Measurements from ENCODE around the gene CDC42EP3.

The CDC42EP3 gene

DNA sequence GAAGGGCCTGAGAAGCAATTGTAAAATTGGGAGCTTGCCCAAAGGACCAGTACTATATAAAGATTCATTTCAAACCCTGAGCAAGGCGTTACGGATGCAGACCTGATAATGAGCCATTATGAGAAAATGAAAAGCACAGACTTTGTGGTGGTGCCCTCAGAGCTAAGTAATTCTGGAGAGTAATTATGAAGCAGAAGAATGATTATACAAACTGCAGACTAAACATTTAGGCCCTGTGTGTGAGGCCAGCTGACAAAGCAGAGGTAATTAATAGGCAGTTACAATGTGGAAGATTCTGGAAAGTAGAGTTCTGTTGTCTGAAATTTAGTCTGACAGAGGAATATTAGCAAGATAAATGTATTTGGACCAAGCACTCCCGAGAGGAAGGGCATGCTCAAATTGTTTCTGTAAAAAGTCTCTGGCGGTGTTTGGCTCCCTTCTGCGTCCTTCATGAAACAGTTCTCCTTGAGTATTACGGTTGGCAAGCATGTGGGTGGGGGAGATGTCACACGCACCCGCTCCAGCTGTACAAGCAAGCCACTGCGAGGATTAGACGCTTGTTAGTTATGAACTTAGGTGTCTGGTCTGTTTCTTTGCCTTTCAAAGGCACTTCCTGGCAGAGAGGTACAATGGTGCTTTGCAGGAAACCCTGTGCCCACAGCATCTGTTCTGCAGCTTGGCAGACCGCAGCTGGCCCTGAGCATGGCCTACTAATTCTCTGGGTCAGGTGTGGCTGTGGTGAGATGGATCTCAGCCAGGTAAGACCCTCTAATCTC, 45.5 kb downstream of the CDC42EP3 start:
- Histone ChIP-seq H3K9me3 (no peaks in the 10 kb centered on the region), H3K4me3 (no peak overlapping the region), H3K4me1 (peaks cover 0 to 20% (median 12%) of the 10 kb centered on the region in 4 donors), H3K27ac (peak overlapping the region; percentile 38 to 40), H3K36me3 (no peaks in the 10 kb centered on the region), H3K27me3 (no peaks in the 10 kb centered on the region)
- intact Hi-C loops (cut with DNase I; ENCODE audit: low total_unique reads), result no loop called here
- DNase-seq, result no peak
- TF ChIP-seq, protein P1, sequence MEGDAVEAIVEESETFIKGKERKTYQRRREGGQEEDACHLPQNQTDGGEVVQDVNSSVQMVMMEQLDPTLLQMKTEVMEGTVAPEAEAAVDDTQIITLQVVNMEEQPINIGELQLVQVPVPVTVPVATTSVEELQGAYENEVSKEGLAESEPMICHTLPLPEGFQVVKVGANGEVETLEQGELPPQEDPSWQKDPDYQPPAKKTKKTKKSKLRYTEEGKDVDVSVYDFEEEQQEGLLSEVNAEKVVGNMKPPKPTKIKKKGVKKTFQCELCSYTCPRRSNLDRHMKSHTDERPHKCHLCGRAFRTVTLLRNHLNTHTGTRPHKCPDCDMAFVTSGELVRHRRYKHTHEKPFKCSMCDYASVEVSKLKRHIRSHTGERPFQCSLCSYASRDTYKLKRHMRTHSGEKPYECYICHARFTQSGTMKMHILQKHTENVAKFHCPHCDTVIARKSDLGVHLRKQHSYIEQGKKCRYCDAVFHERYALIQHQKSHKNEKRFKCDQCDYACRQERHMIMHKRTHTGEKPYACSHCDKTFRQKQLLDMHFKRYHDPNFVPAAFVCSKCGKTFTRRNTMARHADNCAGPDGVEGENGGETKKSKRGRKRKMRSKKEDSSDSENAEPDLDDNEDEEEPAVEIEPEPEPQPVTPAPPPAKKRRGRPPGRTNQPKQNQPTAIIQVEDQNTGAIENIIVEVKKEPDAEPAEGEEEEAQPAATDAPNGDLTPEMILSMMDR (IDR thresholded peaks at IDR 0.05), result no peak

DNA sequence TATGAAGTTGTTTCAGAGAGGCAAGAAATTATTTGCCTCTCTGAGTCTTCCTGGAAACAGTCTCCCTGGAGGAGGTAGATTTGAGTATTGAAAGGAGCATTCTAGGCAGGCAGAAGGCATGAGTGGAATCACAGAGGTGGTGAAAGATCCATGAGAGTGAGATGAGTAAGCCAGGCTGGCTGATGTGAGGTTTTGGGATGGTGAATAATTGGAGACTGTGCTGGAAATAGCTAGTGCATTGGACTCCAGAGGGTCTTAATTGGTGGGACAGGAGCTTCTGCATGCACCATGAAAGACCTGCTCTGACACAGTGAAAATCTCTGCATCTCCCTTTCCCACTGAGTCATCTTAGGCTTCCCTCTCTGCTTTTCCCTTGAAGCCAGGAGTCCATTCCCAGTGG, 46.3 kb downstream of the CDC42EP3 start:
- Histone ChIP-seq H3K4me1 (peaks cover 0 to 20% (median 13%) of the 10 kb centered on the region in 4 donors), H3K9me3 (no peaks in the 10 kb centered on the region), H3K36me3 (no peaks in the 10 kb centered on the region), H3K4me3 (no peak overlapping the region), H3K27me3 (no peaks in the 10 kb centered on the region), H3K27ac (no peak overlapping the region)
- TF ChIP-seq, protein P1 (IDR thresholded peaks at IDR 0.05), result no peak
- intact Hi-C loops (cut with DNase I; ENCODE audit: low total_unique reads), result no loop called here
- no peak for DNase-seq

DNA sequence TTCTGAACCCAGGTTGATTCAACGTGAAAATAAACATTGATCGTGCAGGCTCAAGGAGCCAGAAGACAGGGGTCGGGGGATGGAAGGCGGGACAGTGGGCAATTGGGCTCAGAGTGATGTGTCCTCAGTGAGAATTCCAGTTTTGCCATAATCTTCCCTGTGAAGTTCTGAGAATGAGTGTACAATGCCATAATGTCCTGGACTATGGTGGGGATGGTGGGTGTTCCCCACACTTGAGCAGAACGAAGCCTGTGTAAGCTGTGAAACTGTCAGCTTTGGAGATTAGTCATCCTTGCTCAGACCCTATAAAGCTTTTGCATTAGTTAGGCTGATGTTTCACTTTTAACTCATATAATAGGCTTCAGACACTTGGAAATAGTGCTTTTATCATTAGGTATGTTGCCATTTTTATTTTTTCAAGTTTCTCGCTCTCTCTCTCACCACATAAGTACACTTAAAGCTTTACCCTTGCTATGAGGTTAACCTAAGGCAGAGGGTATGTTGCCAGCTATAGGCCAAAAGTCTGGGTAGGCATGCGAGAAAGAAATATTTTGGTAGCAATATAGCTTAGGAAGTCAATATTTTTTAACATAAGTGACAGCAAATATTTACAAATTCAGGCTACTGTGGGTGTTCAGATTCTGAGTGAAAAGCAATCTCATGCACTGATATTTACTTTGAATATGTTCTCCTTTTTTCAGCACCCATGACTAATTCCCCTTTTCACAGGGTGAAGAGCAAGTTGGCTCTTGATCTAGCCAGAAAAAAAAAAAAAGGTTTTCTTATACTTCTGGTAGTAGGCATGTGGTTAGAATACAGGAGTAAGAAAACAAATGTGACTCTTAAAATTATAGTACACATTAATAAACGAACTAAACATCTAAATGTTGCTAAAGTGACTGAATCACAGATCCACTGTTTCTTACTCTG, 47.2 kb downstream of the CDC42EP3 start:
- DNase-seq, result no peak
- Histone ChIP-seq H3K9me3 (no peaks in the 10 kb centered on the region), H3K27ac (no peak overlapping the region), H3K4me3 (no peak overlapping the region), H3K27me3 (no peaks in the 10 kb centered on the region), H3K36me3 (no peaks in the 10 kb centered on the region), H3K4me1 (peaks cover 0 to 30% (median 15%) of the 10 kb centered on the region in 4 donors)
- intact Hi-C loops (cut with DNase I; ENCODE audit: low total_unique reads), result no loop called here
- TF ChIP-seq, protein P1 (IDR thresholded peaks at IDR 0.05), result no peak

DNA sequence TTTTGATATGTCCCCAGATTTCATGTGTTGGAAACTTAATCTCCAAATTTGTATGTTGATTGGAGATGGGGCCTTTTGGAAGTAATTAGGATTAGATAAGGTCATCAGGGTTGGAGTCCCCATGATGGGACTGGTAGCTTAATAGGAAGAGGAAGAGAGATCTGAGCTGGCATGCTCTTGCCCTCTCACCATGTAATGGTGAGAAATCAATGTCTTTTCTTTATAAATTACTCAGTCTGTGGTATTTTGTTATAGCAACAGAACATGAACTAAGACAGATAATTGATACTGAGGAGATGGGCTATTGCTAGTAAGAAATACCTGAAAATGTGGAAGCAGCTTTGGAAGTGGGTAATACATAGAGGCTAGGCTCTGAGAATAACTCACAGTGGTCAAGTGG, 48.0 kb downstream of the CDC42EP3 start:
- intact Hi-C loops (cut with DNase I; ENCODE audit: low total_unique reads), result no loop called here
- no peak for DNase-seq
- Histone ChIP-seq H3K9me3 (no peaks in the 10 kb centered on the region), H3K27me3 (no peaks in the 10 kb centered on the region), H3K4me3 (no peak overlapping the region), H3K27ac (no peak overlapping the region), H3K4me1 (peaks cover 0 to 31% (median 15%) of the 10 kb centered on the region in 4 donors), H3K36me3 (no peaks in the 10 kb centered on the region)
- TF ChIP-seq, protein P1 (IDR thresholded peaks at IDR 0.05), result no peak

DNA sequence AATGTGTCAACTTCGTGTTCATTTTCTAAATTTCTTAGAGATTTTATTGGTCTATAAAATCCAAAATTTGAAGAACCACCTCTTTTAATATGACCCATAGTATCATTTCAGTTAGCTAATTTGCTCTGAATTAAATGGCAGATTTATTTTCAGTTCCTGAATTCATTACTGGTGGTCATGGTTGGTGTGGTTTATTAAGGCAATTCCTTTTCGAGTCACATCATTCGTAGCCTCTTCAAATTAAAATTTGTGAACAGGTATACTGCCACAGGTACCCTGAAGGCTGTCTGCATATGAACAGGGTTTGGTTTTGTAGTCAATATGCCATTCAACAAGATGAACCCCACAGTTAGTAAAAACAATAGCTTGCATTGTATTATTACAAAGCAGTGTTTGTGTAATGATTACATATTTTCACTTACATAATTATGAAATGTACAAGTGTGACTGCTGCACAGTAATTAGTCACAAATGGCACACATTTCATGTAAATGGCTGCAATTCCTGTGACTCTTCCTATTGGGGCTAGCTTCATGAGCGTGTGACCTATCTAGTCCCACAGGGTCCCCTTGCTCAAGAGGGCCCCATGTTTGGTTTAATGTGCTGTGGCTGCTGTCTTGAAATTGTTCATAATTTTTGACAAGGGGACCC, 48.9 kb downstream of the CDC42EP3 start:
- Histone ChIP-seq H3K9me3 (no peaks in the 10 kb centered on the region), H3K4me1 (peaks cover 0 to 31% (median 15%) of the 10 kb centered on the region in 4 donors), H3K27me3 (no peaks in the 10 kb centered on the region), H3K4me3 (no peak overlapping the region), H3K36me3 (no peaks in the 10 kb centered on the region), H3K27ac (no peak overlapping the region)
- TF ChIP-seq, protein P1 (IDR thresholded peaks at IDR 0.05), result no peak
- intact Hi-C loops (cut with DNase I; ENCODE audit: low total_unique reads), result no loop called here
- no peak for DNase-seq

All from tibial artery (tissue), 4 donors.